ENCODE results near the gene ANO2. TPM values are rescaled to one million over a fixed set of nuclear protein-coding genes. Genes with fewer than 3 reads are reported as not detected.
"Not testable (repeated sequence)": the region's sequence is repeated elsewhere in the genome, so short reads cannot be mapped to it uniquely, and the experiment has no call there.

ANO2 gene
- polyA plus RNA-seq, 1 experiment: 0.09 TPM

DNA sequence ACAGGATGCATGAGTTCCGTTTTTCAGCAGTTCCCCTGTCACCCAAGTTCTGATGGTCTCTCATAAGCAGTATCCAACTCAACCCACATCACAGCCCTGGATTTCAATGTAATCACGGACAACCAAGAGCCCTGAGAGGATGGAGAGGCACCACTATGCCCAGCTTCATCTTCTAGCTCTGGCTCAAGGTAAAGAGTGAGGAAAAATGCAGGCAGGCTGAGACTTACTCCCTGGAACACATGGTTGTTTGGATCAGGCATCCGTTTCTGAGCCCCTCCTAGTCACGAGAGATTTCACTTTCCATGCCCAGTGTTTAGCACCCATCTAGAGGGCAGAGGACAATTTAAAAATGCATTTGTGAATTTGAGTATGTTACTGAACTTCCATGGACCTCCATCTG lies 45.0 kb downstream of the ANO2 start:
- CTCF ChIA-PET: no interaction called here
- DNase-seq (ENCODE audit: low read depth, low spot score): no peak
- TF ChIP-seq, protein P1, sequence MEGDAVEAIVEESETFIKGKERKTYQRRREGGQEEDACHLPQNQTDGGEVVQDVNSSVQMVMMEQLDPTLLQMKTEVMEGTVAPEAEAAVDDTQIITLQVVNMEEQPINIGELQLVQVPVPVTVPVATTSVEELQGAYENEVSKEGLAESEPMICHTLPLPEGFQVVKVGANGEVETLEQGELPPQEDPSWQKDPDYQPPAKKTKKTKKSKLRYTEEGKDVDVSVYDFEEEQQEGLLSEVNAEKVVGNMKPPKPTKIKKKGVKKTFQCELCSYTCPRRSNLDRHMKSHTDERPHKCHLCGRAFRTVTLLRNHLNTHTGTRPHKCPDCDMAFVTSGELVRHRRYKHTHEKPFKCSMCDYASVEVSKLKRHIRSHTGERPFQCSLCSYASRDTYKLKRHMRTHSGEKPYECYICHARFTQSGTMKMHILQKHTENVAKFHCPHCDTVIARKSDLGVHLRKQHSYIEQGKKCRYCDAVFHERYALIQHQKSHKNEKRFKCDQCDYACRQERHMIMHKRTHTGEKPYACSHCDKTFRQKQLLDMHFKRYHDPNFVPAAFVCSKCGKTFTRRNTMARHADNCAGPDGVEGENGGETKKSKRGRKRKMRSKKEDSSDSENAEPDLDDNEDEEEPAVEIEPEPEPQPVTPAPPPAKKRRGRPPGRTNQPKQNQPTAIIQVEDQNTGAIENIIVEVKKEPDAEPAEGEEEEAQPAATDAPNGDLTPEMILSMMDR (IDR thresholded peaks at IDR 0.05; ENCODE audit: low read depth, low read length): no peak
- Histone ChIP-seq H3K27ac (ENCODE audit: low read depth, low read length) (no peak overlapping the region), H3K9me3 (ENCODE audit: control insufficient read depth, insufficient read depth, low read length) (no peaks in the 10 kb centered on the region), H3K4me3 (ENCODE audit: low read depth, low read length) (no peak overlapping the region), H3K27me3 (ENCODE audit: control insufficient read depth, insufficient read depth, low read length) (peaks cover 8% of the 10 kb centered on the region)
- POLR2A ChIA-PET: no interaction called here

- H3K27me3 ChIP-seq (ENCODE audit: control insufficient read depth, insufficient read depth, low read length): peaks cover 8% of the 10 kb centered on the region
- CTCF ChIA-PET: no interaction called here
- H3K4me3 ChIP-seq (ENCODE audit: low read depth, low read length): no peak overlapping the region
- TF ChIP-seq, protein P1 (IDR thresholded peaks at IDR 0.05; ENCODE audit: low read depth, low read length): no peak
- no peaks in the 10 kb centered on the region for H3K9me3 ChIP-seq (ENCODE audit: control insufficient read depth, insufficient read depth, low read length)
- DNase-seq (ENCODE audit: low read depth, low spot score): no peak
- POLR2A ChIA-PET: no interaction called here
- H3K27ac ChIP-seq (ENCODE audit: low read depth, low read length): no peak overlapping the region
Observed at GRCh38 chr12:5899675-5900074, 45.4 kb downstream of the ANO2 start.

GRCh38 chr12:5898874-5899273 lies 46.2 kb downstream of the ANO2 start:
- CTCF ChIA-PET: no interaction called here
- Histone ChIP-seq H3K4me3 (ENCODE audit: low read depth, low read length) (no peak overlapping the region), H3K27ac (ENCODE audit: low read depth, low read length) (no peak overlapping the region), H3K9me3 (ENCODE audit: control insufficient read depth, insufficient read depth, low read length) (no peaks in the 10 kb centered on the region), H3K27me3 (ENCODE audit: control insufficient read depth, insufficient read depth, low read length) (peaks cover 8% of the 10 kb centered on the region)
- POLR2A ChIA-PET: no interaction called here
- TF ChIP-seq, protein P1 (IDR thresholded peaks at IDR 0.05; ENCODE audit: low read depth, low read length): no peak
- DNase-seq (ENCODE audit: low read depth, low spot score): no peak

- no peak overlapping the region for H3K4me3 ChIP-seq (ENCODE audit: low read depth, low read length)
- H3K27ac ChIP-seq (ENCODE audit: low read depth, low read length): no peak overlapping the region
- POLR2A ChIA-PET: interaction anchor here (0.6 kb wide), 1 partner anchor 332 kb away, joined by 9 read pairs; no protein-coding TSS in a partner anchor
- H3K27me3 ChIP-seq (ENCODE audit: control insufficient read depth, insufficient read depth, low read length): peaks cover 2% of the 10 kb centered on the region
- TF ChIP-seq, protein P1 (IDR thresholded peaks at IDR 0.05; ENCODE audit: low read depth, low read length): no peak
- peaks cover 7% of the 10 kb centered on the region; the same call in 1 of the 2 replicates for H3K9me3 ChIP-seq (ENCODE audit: control insufficient read depth, insufficient read depth, low read length)
- DNase-seq (ENCODE audit: low read depth, low spot score): no peak
- CTCF ChIA-PET: no interaction called here
Observed at GRCh38 chr12:5889381-5890047, 55.5 kb downstream of the ANO2 start.

GRCh38 chr12:5888816-5889315 lies 56.2 kb downstream of the ANO2 start:
- Histone ChIP-seq H3K9me3 (ENCODE audit: control insufficient read depth, insufficient read depth, low read length) (peaks cover 7% of the 10 kb centered on the region; the same call in 1 of the 2 replicates), H3K4me3 (ENCODE audit: low read depth, low read length) (no peak overlapping the region), H3K27me3 (ENCODE audit: control insufficient read depth, insufficient read depth, low read length) (peaks cover 2% of the 10 kb centered on the region), H3K27ac (ENCODE audit: low read depth, low read length) (no peak overlapping the region)
- no peak for DNase-seq (ENCODE audit: low read depth, low spot score)
- TF ChIP-seq, protein P1 (IDR thresholded peaks at IDR 0.05; ENCODE audit: low read depth, low read length): no peak
- ChIA-PET POLR2A (no interaction called here), CTCF (no interaction called here)

DNA sequence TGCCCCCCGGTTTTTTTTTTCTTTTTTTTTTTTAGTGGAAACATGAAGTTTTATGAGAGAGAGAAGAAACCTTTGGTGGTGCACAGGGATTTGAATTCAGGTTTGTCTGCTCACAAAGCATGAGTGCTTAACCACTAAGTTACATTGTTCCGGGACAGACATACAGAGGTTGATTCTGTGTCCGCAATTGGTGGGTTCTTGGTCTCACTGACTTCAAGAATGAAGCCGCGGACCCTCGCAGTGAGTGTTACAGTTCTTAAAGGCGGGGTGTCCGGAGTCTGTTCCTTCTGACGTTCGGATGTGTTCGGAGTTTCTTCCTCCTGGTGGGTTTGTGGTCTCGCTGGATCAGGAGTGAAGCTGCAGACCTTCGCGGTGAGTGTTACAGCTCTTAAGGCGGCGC lies 57.2 kb downstream of the ANO2 start:
- H3K9me3 ChIP-seq (ENCODE audit: control insufficient read depth, insufficient read depth, low read length); H3K27me3 ChIP-seq (ENCODE audit: control insufficient read depth, insufficient read depth, low read length); POLR2A ChIA-PET; DNase-seq (ENCODE audit: low read depth, low spot score); H3K27ac ChIP-seq (ENCODE audit: low read depth, low read length); CTCF ChIA-PET; H3K4me3 ChIP-seq (ENCODE audit: low read depth, low read length): not testable (repeated sequence)
